ENCODE data around the gene ZNF460. TPM values are rescaled to one million over a fixed set of nuclear protein-coding genes. Genes with fewer than 3 reads are reported as not detected.
A peak's percentile ranks its signal among the peaks of the same experiment; 100 is the strongest.

Gene ZNF460
- total RNA-seq, 4 donors from 2014 or later: 20.2 to 63.3 (median 42.3) TPM

DNA sequence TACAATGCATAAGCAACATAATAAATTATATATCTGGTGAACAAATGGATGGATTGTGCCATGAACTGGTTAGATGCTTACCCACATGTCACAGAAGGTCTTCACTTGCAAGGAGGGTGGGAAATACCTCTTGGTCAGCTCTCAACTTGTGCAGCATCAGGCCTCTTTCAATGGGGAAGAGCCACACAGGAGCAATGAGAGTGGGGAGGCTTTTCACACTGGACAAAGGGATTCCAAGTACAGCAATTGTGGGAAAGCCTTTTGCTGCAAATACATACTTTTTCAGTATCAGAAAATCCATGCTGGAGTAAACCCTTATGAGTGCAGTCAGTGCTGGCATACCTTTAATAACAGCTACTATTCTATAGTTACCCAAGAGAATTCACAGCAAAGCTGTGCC lies 28.2 kb downstream of the ZNF460 start:
- in situ Hi-C loops (cut with MboI; ENCODE audit: low sequenced_read_pairs in 4 of 4): no loop called here
- Histone ChIP-seq H3K36me3 (peaks cover 0 to 5% of the 10 kb centered on the region in 2 donors), H3K4me3 (no peak overlapping the region), H3K9me3 (no peaks in the 10 kb centered on the region), H3K27me3 (no peaks in the 10 kb centered on the region), H3K27ac (no peak overlapping the region), H3K4me1 (peaks cover under 1 to 6% of the 10 kb centered on the region in 2 donors)
- no peak for TF ChIP-seq POLR2A (IDR thresholded peaks at IDR 0.05)
- TF ChIP-seq CTCF (IDR thresholded peaks at IDR 0.05 in 4 of 5, conservative IDR thresholded peaks at IDR 0.05 in 1 of 5): no peak
- intact Hi-C loops (cut with DNase I; ENCODE audit: low total_unique reads): no loop called here
- DNase-seq: no peak
- no peak for ATAC-seq

- TF ChIP-seq CTCF (IDR thresholded peaks at IDR 0.05 in 4 of 5, conservative IDR thresholded peaks at IDR 0.05 in 1 of 5): no peak
- TF ChIP-seq POLR2A (IDR thresholded peaks at IDR 0.05): no peak
These were observed 30.5 kb downstream of the ZNF460 start for GRCh38 chr19:57310792-57311191.

DNA sequence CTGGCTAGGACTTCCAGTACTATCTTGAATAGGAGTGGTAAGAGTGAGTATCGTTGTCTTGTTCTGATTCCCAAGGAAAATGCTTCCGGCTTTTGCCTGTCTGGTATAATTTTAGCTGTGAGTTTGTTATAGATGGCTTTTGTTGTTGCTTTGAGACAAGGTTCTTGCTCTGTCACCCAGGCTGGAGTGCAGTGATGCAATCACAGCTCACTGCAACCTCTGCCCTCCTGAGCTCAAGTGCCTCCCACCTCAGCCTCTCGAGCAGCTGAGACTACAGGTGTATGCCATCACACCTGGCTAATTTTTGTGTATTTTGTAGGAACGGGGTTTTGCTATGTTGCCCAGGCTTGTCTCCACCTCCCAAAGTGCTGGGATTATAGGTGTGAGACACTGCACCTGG lies 33.9 kb downstream of the ZNF460 start:
- DNase-seq: no peak
- H3K36me3 ChIP-seq: no peaks in the 10 kb centered on the region
- TF ChIP-seq POLR2A (IDR thresholded peaks at IDR 0.05) (no peak), CTCF (IDR thresholded peaks at IDR 0.05 in 4 of 5, conservative IDR thresholded peaks at IDR 0.05 in 1 of 5) (no peak)
- H3K9me3 ChIP-seq: no peaks in the 10 kb centered on the region
- no peak overlapping the region for H3K27ac ChIP-seq
- intact Hi-C loops (cut with DNase I; ENCODE audit: low total_unique reads) (no loop called here), in situ Hi-C loops (cut with MboI; ENCODE audit: low sequenced_read_pairs in 4 of 4) (no loop called here)
- H3K4me3 ChIP-seq: no peak overlapping the region
- no peaks in the 10 kb centered on the region for H3K27me3 ChIP-seq
- ATAC-seq: no peak
- no peaks in the 10 kb centered on the region for H3K4me1 ChIP-seq

More at GRCh38 chr19:57310792-57311191, 30.5 kb downstream of the ZNF460 start:
- intact Hi-C loops (cut with DNase I; ENCODE audit: low total_unique reads): no loop called here
- Histone ChIP-seq H3K27ac (no peak overlapping the region), H3K9me3 (no peaks in the 10 kb centered on the region), H3K27me3 (no peaks in the 10 kb centered on the region), H3K4me1 (no peaks in the 10 kb centered on the region), H3K4me3 (no peak overlapping the region), H3K36me3 (no peaks in the 10 kb centered on the region)
- in situ Hi-C loops (cut with MboI; ENCODE audit: low sequenced_read_pairs in 4 of 4): no loop called here
- DNase-seq (no peak), ATAC-seq (peak in 1 of 2 donors; percentile 36)

DNA sequence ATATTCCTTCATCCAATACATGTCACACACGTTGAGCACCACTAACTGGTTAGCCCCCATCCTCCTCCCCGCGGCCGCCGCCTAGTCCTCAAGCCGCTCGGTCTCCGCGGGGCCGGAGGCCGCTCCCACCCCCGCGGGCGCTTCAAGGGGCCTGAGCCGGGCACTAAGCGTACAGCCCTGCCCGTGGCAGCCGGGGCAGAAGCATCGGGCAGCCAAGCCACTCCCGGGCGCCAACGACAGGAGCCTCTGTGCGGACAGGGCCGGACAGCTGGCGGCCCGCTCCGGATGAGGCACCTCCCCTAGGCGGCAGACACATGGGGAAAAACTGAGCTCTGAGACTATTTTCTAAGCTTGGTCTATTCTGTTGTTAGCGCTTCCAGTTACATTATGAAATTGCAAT lies 37.2 kb downstream of the ZNF460 start:
- TF ChIP-seq POLR2A (IDR thresholded peaks at IDR 0.05) (no peak), CTCF (IDR thresholded peaks at IDR 0.05 in 4 of 5, conservative IDR thresholded peaks at IDR 0.05 in 1 of 5) (no peak)
- peak in 1 of 2 donors; percentile 21 for ATAC-seq
- H3K4me1 ChIP-seq: peaks cover 15 to 19% of the 10 kb centered on the region in 2 donors
- H3K27ac ChIP-seq: peak overlapping the region; percentile 33 to 71 (median 50)
- peak overlapping the region; percentile 34 to 47 (median 44) for H3K4me3 ChIP-seq
- intact Hi-C loops (cut with DNase I; ENCODE audit: low total_unique reads) (loop anchor here (2.0 kb wide), 1 partner anchor 15 kb away; no protein-coding TSS in a partner anchor), in situ Hi-C loops (cut with MboI; ENCODE audit: low sequenced_read_pairs in 4 of 4) (no loop called here)
- H3K27me3 ChIP-seq: no peaks in the 10 kb centered on the region
- H3K36me3 ChIP-seq: no peaks in the 10 kb centered on the region
- no peaks in the 10 kb centered on the region for H3K9me3 ChIP-seq
- DNase-seq: peak in 1 of 2 donors; percentile 38

DNA sequence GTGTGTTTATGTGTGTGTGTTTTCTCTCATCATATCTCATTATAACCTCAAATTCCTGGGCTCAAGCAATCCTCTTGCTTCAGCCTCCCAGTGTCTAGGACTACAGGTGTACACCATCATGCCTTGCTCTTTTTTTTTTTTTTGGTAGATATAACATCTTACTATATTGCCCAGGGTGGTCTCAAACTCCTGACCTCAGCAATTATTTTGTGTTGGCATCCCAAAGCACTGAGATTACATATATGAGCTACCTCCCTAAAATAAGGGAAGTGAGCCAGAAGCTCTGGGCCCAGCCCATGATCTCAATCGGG lies 39.5 kb downstream of the ZNF460 start:
- in situ Hi-C loops (cut with MboI; ENCODE audit: low sequenced_read_pairs in 4 of 4): no loop called here
- Histone ChIP-seq H3K27me3 (no peaks in the 10 kb centered on the region), H3K27ac (peak overlapping the region; percentile 87 to 98 (median 91)), H3K9me3 (no peaks in the 10 kb centered on the region), H3K4me1 (peaks cover 18 to 19% of the 10 kb centered on the region in 2 donors), H3K4me3 (peak overlapping the region; percentile 65 to 99 (median 91)), H3K36me3 (peaks cover 0 to 20% of the 10 kb centered on the region in 2 donors)
- TF ChIP-seq POLR2A (IDR thresholded peaks at IDR 0.05) (no peak), CTCF (IDR thresholded peaks at IDR 0.05 in 4 of 5, conservative IDR thresholded peaks at IDR 0.05 in 1 of 5) (no peak)
- peak; percentile 38 to 43 for ATAC-seq
- intact Hi-C loops (cut with DNase I; ENCODE audit: low total_unique reads): loop anchor here (1.0 to 2.0 kb wide), 4 partner anchors 19 to 69 kb away; partner anchors contain the start of genes TRAPPC2B, ZNF460, ZNF547 and ZNF548
- DNase-seq: no peak

Data from gastrocnemius medialis (tissue), 4 donors.